Dedifferentiated amniotic fluid mesenchymal stem cell (primary cell): ENCODE data around the gene IFNGR1.

Experiments used
- DNase-seq: peaks from one replicate; pipeline ENCODE4 v3.0.0-alpha.2; 2016; ENCODE audit errors: extremely low spot score

Gene IFNGR1

DNA sequence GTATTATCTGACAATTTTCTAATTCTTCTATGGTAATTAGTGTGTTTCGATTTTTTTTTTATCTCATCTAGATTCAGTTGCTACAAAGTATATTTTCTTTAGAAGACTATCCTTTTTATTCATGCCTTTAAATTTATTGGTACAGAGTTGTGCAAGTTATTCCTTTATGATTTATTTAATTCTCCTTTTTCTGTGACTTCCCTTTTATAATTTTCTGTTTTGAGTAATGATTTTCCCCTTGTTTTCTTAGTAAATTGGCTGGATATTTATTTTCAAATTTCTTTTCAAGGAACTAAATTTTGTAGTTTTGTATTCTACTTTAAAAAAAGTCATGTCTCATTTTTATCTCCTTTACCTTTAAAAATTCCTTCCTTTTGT, 43.3 kb downstream of the IFNGR1 start:
- no peak for DNase-seq

DNA sequence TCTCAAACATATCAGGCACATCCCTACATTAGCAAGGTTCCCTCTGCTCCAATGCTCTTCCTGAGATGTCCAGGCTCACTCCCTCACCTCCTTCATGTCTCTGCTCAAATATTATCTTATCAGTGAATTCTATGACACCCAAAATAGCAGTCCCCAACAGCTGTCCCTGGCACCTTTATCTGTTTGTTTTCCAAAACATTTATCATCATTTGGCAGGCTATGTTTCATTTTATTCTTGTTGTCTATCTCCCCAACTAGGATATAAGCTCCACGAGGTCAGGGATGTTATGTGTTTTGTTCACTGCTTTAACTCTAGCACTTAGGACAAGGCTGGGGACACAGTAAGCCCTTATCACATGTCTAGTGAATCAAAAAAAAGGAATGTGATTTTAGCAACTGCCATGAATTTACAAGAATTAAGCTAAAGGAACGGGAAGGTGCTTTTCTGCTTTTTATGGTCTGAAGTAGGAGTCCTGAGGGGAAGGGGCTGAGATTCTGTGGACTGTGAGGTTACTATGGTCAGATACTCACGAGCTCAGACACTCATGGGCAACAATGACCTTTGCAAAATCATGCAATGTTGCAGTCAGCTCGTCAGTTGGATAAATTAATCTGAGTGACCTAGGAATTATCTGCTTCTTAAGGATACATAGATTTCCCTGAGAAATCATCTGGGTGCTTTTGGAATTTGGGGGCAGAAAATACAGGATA, 43.9 kb downstream of the IFNGR1 start:
- DNase-seq: no peak

DNA sequence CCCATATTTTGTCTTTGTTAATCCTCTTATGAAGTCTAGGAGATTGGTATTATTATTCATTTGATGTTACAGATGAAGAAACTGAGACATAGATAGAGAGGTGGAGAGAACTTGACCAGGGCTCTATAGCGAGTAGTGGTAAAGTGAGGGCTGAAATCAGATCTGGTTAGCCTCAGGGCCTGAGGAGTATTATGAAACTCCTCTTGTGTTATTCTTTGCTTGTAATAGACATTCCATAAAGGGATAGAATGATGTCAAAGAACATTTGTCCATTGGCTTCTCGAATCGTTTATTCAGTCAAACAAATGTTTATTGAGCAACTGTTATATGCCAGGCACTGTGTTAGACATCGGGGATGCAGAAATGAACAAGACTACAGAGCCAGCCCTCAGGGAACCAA, 45.7 kb downstream of the IFNGR1 start, which contains the start of gene IL22RA2:
Gene IL22RA2, minus strand, starts transcription at position 144 of the 400 bp plus-strand sequence. CDS start 11,895 bp downstream, outside the sequence.
- no peak for DNase-seq

DNA sequence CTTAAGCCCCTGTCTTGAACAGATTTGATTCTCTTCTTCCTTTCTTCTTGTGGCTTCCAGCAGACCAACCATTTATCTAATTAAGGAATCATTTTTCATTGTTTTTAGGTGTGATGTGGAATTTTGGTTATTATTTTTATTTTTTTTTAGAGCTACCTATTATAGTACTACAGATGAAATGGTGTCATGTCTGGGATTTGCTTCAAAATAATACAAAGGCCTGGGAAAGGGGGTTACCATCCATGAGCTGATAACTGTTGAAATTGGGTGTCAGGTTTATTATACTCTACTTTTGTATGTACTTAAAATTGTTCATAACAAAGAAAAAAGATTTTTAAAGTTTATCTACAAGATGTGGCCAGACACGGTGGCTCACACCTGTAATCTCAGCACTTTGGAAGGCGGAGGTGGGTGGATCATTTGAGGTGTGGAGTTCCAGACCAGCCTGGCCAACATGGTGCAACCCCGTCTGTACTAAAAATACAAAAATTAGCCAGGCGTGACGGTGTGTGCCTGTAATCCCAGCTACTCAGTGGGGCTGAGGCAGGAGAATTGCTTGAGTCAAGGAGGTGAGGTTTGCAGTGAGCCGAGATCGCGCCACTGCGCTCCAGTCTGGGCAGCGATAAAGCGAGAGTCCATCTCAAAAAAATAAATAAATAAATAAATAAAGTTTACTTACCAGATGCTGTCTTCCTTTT, 46.3 kb downstream of the IFNGR1 start:
- no peak for DNase-seq

DNA sequence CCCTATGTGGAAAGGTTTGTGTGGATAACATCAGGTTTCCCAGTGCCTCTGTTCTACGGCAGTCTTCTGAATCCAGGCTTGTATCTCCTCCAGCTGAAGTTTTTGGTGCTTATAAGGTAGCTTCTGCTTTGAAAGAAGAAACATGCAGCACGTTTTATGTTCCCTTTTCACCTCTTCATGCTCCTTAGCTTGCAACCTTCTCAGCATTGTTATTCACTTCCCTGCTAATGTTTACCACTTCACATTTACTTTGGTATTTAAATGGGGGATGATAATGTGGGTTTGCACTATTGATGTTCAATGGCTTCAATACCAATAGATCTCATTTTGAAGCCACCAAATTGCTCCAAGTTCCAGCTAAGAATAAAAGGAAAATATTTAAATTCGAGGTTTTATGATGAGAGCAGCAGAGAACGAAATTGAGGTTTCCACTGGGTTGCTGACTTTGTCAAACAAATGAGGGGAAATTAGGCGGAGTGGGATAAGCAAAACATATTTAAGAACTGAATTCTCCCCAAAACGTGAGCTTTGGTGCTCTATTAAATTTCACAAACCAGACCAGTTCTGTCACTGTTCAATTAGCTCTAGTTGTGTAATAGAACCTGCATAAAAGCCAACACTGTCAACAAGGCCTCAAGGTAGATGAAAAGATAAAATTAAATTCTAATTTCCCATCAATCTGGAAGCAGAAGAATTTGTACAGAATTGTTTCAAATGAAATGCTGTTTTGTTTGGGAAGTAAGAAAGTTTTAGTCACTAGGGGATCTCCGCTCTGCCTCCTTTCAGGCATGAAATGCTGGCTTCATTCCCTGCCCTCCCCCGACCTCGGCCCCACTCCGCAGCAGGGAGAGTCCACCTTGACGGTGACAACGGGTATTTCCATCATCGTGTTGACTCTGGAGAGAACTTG, 47.1 kb downstream of the IFNGR1 start:
- no peak for DNase-seq

DNA sequence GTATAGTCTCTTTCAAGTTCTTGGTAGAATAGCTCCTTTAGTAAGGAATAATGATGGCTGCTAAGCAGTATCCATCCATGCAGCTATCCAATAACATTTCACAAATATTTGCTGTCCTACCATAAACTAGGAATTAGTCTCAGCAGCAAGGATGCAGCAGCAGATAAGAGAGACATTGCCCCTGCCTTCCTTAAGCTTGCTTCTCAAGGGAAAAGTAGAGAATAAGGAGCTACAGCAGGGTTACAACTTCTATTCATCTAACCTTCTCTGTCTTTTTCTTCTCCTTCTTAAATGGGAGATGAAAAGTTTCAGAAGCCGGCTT, 48.2 kb downstream of the IFNGR1 start:
- no peak for DNase-seq

DNA sequence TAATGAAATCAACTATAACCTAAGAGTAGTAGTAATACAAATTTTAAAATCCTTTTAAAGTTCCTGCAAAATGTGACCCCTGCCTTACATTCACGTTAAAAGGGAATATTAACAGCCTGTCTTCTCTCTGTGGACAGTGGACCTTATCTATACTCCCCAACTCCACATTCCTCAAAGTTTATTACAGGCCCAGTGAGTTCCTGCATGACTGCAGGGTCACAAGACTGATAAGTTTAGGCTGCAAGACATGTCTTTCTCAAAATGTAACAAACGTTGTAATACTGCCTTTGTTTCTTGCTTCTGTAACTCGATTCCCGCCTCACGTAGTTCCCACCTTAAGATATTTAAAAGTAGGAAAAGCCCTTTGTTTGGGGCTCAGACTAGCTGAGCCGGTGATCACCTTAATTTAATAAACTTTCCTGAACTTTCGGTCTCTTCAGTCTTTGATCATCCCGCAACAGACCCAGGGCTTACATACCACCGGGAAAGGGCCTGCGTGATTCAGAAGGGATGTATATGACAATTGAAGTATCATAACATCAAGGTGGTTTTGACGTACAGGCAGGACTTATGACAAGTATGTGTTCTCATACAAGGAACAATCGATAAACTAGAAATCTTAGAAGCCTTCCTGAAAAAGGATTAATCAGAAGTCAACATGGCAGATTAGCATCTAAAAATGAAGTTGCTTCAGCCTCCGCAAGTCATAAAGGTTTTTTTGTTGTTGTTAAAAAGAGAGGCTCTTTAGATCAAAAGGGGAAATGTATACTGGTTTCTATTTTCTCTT, 48.7 kb downstream of the IFNGR1 start:
- no peak for DNase-seq

DNA sequence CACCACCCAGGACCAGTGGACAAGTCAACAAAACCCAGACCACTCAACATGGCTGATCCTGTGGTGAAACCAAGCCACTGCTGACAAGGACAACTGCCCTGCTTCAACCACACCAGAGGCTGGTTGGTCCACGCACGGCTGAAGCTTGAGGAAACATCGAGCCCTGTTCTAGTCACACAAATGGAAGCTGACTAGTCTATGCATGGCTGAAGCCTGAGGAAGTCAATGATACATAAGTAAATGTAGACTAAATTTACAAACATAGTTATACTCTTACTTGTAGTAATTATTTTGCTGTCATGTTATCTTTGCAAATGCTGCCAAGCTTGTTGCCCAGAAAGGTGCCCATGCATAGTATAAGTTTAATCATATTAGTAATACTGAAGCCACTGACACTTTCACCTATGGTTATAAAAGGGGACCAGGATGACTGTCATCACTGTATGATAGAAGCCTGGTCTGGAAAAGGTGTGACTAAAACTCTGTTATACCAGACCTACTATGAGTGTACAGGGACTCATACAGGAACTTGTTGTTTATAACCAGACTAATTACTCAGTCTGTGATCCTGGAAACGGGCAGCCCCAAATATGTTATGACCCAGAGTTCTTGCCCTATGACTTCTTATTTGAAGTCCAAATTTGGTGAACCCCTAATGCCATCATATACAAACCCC, 51.3 kb downstream of the IFNGR1 start:
- DNase-seq: no peak

DNA sequence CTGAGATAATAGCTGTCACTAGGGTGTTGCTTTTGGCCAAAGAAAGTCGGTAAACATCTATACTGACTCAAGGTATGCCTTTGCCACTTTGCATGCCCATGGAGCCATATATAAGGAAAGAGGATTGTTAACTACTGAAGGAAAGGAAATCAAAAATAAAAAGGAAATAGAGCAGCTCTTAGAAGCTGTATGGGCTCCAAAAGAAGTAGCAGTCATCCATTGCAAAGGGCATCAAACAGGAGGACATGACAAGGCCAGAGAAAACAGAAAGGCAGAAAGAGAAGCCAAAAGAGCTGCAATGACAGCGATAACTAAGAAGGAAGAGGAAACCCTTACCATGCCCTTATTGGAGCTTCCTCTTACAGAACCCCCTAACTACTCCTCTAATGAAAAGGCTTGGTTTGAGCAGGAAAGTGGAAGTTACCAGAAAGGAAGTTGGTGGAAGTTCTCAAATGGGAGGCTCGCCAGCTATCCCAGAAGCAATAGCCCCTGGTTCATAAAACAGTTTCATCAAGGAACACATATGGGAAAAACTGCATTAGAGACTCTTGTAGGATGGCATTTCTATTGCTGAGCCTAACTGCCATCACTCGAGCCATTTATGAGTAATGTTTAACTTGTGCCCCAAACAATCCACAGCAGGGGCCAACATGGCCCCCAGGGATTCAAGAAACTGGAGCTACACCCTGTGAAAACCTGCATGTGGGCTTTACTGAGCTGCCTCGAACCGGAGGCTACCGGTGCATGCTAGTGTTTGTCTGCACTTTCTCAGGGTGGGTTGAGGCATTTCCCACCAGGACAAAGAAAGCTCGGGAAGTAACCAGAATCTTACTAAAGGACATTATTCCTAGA, 52.7 kb downstream of the IFNGR1 start:
- DNase-seq: no peak

DNA sequence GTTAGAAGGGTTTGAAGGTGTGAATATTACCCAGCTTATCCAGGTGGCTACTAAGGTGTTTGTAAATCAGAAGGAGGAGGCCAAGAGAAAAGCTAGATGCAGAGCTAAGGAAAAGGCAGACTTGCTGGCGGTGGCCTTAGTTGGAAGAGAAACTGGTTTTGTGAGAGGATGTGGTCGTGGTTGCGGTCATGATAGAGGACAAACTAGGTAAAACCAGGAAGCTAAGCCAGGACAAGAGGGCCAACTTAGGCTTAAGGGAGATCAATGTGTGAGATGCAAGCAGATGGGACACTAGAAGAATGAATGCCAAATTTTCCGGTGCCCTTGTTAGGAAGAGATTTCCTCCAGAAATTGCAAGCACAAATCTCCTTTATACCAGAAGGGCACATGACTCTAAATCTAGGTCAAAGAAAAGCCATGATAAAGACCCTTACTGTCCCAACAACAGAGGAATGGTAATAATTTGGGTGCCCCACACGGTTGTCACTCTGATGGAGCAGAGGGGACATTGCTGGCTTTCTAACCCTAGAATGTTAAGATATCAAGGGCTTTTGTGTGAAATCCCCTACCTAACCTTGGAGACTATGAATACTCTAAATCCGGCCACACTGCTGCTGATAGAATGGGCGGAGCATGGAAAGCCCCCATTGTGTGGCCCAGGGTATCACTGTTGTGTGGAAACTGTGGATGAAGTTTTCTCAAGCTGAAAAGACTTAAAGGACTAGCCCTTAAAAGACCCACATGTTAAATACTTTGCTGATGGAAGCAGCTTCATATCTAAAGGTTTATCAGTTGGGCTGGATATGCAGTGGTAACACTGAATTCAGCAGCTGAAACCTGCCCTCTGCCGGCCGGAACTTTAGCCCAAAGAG, 53.6 kb downstream of the IFNGR1 start:
- no peak for DNase-seq

DNA sequence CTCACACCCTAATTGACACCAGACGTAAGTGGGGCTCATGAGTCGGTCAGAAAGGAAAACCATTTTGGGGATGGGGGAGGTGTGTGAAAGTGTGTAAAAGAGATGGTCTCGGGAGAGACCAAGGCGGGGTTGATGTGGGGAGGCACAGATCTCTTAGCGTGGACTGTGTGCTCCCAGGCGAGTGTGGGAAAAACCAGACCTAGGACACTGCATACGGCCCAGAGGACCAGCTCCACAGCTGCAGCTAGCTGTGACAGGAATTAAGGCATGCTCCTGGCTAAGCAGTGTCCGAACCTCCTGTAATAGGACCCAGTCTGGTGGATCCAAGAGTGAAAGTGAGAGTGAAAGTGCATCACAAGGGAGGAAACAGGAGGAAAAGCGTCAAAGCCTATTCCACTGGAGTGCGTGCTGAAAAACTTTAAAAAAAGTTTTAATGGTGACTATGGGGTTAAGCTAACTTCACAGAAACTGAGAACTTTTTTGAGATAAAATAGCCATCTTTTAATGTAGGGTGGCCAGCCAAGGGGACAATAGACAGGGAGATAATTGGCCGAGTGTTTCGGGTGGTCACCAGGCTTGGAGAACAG, 55.4 kb downstream of the IFNGR1 start:
- no peak for DNase-seq

DNA sequence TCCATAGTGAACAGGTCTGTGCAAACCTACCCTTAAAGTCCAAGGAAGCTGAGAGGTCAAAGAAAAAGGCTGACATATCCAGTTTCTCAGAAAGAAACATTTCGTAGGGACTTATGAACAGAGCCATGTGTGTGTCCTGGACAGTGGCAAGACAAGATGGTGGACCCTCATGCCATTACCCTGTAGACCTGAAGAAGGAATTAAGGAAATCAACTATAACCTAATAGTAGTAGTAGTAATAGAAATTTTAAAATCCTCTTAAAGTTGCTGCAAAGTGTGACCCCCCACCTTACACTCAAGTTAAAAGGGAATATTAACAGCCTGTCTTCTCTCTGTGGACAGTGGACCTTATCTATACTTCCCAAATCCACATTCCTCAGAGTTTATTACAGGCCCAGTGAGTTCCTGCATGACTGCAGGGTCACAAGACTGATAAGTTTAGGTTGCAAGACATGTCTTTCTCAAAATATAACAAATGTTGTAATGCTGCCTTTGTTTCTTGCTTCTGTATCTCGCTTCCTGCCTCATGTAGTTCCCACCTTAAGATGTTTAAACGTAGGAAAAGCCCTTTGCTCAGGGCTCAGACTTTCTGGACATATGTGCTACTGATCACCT, 56.4 kb downstream of the IFNGR1 start:
- no peak for DNase-seq

DNA sequence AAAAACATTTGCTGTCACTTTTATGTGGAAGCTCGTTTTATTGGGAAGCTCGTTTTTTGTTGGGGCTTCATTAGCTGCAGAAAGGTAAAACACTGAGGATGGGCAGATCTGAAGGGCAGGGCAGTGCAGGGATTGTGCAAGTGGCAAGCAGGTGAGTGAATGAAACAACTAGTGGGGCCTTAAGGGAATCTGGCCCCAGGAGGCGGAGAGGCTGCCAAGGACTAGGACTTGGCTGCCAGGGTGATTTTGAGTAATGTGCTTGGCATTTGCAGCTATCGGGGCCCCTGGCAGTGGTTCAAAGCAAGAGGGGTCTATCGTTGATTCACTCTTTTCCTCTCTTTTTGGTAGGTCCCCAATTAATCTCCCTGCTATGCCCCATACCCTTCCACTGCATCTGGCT, 57.2 kb downstream of the IFNGR1 start:
- no peak for DNase-seq

DNA sequence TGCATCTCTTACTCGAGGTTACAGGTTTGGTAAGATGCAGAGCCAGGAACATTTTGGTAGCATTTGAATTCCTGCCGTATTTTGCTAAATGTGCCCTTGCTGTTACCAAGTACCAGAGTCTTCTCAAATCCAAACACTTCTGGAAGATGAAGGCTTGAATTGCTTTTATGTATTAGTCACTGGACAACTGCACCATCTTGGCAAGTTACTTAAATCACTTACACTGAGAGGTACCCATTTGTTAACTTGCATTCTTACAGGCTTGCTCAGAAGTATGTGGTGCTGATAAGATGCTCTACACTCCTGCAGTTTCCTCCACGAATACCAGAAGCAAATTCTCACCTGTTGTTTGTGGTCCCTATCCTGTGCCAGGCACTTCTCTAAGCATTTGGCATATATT, 58.4 kb downstream of the IFNGR1 start:
- DNase-seq: no peak

DNA sequence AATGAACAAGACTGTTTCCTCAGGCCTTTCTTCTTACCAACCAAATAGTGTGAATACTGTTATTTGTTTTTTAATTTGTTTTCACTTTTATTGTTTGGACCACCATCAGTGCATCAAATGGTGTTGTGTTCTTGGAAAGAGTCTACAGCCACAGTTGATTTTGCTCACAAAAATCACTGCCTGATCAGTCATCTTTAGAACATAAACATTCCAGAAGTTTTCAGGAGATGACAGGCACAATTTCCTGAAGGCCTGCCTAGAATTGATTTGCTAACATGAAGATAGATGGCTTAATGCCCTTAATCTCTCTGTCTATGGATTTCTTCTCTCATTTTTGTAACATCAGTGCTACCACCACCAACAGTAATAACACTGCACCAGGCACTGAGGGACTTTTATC, 59.3 kb downstream of the IFNGR1 start:
- no peak for DNase-seq

DNA sequence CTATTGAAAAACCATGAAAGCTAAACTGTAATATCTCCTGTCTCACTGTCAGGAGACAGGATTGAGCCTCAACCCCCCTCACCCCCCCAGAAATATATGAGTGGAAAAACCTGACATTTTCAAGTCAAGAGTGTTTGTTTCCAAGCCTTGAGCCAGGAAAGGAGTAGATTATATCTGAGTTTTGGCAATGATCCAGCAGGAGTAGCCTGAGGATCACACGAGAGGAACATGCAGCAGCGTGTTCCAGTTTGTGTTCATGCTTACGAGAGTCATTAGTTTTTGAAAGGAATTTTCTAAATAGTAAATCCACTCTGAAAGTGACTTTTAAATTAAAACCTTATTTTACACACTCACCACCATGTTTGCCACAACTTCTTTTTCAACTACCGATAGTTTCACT, 61.6 kb downstream of the IFNGR1 start:
- DNase-seq: no peak

DNA sequence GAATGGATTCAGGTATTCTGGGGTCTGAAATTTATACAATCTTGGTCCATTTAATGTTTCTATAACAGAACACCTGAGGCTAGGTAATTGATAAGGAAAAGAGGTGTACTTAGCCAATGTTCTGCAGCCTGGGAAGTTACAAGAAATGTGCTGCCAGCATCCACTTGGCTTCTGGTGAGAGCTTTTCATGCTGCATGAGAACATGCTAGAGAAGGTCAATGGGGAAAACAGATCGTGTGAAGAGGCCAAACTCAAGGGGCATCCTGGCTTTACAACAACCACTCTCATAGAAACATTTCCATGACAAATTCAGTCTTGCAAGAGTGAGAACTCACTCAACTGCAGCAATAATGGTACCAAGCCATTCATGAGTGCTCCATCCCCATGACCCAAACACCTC, 62.5 kb downstream of the IFNGR1 start:
- DNase-seq: no peak

DNA sequence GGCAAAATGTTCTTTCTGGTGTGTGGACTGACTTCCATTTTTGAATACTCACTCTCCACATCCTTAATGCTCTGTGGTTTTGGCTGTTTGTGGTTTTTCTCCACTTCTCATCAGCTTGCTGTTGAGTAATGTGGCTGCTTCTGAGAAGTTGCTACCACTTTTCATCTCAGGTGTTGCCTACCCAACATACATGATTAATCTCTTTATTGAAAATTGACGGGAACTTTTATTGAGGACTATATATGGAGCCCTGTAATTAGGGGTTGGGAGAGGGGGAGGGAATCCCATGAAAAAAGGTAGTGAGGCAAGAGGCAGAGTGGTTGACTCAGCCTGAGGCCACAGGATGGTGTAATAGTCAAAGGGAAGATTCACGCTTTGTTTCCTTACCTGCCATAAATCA, 63.4 kb downstream of the IFNGR1 start:
- DNase-seq: no peak

DNA sequence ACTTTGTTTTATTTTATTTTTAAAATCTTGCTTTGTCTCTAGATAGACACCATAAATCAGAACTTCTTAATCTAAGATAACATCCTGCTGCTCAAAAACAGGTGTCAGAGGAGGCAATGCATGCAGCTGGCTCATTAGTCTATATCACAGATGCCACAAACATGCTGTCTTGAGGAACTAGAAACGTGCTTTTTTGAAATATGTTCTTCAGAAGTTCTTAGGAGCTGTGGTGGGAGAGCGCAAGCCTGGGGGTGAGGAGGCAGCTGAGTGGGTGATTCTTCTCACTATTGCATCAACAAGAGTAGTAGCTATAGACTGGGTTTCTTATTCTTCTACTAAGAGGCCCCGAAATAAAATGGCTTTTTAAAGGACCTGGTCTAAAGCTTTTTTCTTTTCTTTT, 69.1 kb downstream of the IFNGR1 start:
- no peak for DNase-seq
